HG02938 (cell line): ENCODE results near the gene DPM3.
"Not testable (repeated sequence)": the region's sequence is repeated elsewhere in the genome, so short reads cannot be mapped to it uniquely, and the experiment has no call there.

ENCODE experiments used
- ATAC-seq: cut with Tn5 transposase; IDR thresholded peaks from one replicate; pipeline ENCODE4 v1.9.1; 2021; ENCODE audit warnings: mild to moderate bottlenecking, moderate library complexity; ENCODE audit not compliant: unreplicated experiment

The DPM3 gene, protein sequence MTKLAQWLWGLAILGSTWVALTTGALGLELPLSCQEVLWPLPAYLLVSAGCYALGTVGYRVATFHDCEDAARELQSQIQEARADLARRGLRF

DNA sequence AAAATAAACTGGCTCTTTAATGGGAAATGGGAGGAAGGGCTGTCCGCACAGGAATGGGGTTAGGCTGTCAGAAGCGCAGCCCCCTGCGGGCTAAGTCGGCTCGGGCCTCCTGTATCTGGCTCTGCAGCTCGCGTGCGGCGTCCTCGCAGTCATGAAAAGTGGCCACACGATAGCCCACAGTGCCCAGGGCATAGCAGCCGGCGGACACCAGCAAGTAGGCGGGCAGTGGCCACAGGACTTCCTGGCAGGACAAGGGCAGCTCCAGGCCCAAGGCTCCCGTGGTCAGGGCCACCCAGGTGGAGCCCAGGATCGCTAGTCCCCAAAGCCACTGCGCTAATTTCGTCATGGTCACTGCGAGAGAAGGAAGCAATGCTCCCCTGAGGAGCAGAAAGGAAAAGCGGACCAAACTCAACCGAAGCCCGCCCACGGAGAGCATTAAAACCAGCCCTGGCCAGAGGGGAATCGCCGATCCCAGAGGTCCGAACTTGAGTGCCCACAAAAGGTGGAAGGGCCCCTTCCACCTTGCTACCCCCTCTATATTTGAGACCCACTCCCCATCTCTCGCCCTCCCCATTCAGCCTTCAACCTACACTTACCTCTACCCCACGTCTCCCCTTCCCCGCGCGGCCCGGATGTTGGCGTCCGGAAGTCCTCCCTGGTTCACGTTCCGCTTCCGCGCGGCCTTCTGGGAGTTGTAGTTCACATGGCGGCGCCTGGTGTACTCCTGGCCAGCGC, at the start of gene DPM3:
Gene DPM3 (minus strand): TSS at position 637 of the 735 bp plus-strand sequence. CDS start 291 bp downstream, at position 346.
- ATAC-seq: peak; percentile 58

DNA sequence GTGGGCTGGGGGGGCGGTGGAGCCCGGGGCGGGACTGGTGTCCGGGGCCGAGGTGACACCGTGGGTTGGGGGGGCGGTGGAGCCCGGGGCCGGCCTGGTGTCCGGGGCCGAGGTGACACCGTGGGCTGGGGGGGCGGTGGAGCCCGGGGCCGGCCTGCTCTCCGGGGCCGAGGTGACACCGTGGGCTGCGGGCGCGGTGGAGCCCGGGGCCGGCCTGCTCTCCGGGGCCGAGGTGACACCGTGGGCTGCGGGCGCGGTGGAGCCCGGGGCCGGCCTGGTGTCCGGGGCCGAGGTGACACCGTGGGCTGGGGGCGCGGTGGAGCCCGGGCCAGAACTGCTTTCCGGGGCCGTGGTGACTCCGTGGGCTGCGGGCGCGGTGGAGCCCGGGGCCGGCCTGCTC, 49.6 kb upstream of the DPM3 start:
- not testable (repeated sequence) for ATAC-seq

DNA sequence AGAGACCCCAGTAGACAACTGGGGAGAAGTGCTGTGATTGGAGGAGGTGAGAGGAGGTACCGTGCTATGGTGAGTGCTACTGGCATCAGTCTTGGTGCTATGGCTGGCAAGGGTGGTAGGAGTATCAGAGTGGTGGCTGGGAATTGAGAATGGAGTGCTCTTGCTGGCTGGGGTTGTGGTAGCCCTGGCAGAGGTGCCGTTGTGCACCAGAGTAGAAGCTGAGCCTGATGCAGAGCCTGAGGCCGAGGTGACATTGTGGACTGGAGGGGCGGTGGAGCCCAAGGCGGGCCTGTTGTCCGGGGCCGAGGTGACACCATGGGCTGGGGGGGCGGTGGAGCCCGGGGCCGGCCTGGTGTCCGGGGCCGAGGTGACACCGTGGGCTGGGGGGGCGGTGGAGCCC, 47.9 kb upstream of the DPM3 start:
- ATAC-seq: no peak

DNA sequence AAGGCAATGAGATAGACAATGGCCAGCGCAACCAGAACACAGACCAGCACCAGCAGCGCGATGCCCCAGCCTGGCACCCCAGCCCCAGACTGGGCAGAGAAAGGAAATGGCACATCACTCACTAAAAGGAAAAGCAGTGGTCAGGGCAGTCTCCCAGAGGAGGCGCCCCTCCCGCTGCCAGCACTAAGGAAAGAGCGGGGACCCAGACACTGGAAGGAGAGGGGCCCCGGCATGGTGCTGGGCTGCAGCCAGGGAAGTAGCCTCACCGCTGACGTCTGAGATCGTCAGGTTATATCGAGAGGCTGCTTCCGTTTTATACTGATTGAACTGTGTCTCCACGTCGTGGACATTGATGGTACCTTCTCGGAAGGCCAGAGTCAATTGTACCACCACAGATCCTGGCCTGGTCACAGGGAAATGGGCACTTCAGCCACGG, 47.1 kb upstream of the DPM3 start:
- no peak for ATAC-seq

DNA sequence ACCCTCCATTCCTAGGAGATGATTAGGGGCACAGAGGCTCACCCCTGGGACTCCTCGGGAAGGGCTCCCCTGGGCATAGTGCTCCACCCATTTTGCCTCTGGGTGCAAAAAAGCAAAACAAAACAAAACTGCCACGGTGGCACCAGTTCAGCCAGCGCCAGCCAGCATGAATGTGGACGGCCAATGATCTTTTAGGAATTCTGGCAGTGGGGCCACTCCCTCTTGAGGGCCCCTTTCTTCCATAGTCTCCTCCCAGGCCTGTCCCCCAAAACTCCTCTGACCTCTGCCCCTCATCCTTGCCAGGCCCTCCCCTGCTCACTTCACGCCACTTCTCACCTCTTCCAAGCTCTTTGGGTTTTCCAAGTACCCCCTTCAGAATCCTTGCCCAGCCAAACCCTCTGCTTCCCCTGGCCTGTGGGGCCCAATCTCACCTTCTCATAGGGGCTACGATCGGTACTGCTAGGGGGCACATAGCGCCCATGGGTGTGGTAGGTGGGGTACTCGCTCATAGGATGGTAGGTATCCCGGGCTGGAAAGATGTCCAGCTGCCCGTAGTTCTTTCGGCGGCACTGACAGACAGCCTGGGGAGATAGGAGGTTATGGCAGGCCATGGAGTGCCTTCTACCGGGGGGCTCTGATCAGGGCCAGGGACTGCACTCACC, 46.6 kb upstream of the DPM3 start:
- ATAC-seq: no peak

DNA sequence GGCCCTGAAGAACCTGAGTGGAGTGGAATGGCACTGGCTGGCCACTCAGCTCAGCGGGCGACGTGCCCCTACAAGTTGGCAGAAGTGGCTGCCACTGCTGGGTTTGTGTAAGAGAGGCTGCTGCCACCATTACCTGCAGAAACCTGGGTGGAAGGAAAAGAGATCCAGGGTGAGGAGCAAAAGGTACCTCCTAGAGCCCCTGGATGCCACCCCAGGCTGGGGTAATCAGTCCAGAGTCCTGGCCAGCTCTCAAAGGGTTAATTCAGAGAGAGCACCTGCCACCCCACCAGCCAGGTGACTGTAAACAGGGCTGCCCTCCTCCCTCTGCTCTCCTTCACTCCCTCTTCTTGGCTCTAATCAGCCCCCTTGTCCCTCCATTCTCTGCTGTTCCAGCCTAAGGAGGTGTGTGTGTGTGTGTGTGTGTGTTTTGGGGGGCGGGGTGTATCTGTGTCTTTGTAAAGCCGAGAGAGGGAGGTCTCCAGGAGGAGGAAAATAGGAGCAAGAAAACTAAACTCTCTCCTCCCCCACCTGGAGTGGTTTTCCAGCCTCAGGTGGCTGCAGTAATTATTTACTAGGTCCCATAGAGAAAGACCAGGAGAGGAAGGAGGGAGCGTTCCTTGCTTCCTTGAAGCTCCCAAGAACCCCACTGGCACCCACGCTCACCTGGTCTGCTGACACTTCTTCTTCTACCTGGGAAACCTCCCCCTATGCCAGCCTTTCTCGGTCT, 45.9 kb upstream of the DPM3 start:
- no peak for ATAC-seq

DNA sequence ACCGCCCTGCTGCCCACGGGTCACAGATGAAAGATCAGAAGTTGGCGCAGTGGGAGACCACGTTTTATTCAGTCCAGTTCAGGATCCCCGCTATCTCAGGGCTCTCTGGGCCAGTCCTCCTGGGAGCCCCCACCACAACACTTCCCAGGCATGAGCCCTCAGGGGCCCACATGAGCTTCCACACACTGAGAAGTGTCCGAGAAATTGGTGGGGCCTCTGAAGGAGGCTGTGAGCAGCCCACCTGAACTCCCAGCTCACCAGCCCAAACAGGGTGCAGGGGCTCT, 45.4 kb upstream of the DPM3 start:
- no peak for ATAC-seq

DNA sequence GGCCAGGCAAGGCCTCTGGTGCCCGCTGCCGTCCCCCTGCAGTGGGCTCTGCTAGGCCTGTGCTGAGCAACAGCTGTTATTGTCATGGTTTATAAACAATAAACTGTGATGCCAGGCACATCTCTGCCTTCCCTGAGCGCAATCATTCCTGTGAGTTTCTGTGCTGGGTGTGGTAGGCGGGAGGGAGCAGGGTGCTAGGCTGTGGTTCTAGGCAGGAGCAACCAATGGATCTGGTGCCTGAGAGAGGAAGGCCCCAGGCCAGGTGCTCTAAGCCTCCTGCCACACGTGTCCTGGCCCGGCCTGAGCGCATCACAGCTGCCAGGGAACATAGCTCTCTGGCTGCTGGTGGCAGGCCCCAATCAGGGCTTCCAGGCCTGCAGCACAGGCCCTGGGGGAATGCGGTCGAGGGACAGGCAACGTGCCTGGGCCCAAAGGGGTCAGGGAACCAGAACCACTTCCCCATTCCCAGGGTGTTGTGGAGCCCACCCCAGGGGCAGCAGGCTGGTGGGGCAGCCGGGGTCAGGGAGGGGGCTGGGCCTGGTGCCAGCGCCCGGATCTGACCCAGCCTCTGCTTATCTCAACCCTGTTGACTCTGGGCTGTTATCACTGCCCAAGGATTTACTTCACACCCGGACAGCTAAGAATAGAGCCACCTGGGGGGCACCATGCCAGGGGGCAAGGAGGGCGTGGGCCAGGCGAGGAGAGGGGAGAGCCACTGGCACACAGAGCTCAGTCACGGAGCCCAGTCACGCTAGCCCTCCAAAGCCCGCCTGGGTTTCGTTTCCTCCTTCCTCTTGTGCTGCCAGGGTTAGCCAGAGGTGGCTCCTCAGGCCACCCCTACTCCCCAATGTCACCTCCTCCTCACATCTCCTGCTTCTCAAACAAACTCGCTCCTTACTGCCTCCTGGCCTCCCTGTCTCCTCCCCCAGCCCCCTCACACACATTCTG, 44.8 kb upstream of the DPM3 start:
- ATAC-seq: peak; percentile 86

DNA sequence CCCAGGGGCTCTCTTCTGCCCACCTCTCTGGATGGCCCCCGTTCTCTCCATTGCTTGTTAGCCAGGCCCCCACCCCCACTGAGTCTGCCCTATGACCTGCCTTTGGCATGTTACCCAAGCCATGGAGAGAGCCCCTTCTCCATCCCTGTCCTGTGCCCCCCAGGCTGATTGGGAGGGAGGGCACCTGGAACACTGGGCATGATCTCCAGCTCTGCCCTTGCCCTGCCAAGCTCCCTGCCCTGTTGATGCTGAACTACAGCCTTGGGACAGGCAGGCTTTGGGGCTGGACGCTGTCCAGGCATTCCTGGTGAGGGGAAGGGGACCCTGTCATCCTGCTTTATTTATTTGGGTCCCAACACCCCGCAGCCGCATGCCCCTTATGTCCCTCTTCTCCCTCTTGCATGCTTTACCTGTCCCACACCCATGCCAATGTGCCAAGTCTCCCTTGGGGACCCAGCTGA, 44.0 kb upstream of the DPM3 start:
- ATAC-seq: no peak

DNA sequence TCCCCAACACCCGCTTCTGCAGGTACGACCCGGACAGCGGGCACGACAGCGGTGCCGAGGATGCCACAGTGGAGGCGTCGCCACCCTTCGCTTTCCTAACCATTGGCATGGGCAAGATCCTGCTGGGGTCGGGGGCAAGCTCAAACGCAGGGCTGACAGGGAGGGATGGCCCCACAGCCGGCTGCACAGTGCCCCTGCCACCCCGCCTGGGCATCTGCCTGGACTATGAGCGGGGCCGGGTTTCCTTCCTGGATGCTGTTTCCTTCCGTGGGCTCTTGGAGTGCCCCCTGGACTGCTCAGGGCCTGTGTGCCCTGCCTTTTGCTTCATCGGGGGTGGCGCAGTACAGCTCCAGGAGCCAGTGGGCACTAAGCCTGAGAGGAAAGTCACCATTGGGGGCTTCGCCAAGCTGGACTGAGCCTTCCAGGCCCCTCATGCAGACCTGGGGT, 43.5 kb upstream of the DPM3 start:
- no peak for ATAC-seq

DNA sequence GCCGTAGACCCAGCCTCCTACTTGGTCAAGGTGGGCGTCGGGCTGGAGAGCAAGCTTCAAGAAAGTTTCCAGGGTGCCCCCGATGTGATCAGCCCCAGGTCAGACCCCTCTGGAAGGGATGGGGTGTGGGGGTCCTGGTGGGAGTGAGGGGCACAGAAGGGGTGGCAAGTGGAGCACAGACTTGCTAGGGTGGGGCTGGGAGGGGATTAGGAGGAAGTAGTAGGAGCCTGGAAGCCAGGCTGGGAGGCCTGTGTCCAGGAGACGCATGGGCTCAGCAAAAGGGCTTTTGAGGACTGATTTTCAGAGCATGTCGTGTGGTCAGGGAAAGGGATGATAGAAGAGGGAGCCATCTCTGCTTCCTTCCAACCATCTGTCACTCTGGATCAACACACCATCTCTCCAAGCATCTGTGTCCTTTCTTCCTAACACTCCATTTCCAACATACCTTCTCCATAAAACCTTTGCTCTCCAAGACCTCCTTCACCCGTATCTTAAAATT, 41.8 kb upstream of the DPM3 start:
- no peak for ATAC-seq

DNA sequence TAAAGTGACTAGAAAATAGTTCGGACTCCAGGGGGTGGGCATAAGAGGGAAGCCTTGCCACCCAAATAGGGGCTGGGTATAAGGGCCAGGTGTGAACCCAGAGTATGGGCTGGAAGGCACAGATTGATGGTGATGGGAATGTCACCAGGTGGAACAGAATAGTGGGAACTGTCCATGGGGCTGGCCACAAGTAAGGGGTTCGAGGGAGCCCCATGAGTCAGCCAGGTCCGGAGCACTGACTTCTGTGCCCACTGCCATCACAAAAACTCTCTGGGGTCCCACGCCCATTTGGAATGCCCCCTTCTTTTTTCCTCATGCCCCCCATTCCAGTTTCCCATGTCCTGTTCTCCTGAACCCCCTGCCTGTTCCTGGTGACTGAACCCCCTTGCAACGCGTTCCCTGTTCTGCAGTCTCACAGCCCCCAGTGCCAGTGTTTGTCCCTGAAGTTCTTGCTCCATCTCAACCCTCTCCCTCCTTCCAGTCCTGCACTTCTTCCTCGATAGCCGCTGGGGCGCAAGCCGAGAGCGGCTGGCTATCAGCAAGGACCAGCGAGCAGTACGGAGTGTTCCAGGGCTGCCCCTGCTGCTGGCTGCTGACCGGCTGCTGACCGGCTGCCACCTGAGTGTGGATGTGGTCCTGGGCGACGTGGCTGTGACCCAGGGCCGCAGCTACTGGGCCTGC, 41.2 kb upstream of the DPM3 start:
- ATAC-seq: no peak

DNA sequence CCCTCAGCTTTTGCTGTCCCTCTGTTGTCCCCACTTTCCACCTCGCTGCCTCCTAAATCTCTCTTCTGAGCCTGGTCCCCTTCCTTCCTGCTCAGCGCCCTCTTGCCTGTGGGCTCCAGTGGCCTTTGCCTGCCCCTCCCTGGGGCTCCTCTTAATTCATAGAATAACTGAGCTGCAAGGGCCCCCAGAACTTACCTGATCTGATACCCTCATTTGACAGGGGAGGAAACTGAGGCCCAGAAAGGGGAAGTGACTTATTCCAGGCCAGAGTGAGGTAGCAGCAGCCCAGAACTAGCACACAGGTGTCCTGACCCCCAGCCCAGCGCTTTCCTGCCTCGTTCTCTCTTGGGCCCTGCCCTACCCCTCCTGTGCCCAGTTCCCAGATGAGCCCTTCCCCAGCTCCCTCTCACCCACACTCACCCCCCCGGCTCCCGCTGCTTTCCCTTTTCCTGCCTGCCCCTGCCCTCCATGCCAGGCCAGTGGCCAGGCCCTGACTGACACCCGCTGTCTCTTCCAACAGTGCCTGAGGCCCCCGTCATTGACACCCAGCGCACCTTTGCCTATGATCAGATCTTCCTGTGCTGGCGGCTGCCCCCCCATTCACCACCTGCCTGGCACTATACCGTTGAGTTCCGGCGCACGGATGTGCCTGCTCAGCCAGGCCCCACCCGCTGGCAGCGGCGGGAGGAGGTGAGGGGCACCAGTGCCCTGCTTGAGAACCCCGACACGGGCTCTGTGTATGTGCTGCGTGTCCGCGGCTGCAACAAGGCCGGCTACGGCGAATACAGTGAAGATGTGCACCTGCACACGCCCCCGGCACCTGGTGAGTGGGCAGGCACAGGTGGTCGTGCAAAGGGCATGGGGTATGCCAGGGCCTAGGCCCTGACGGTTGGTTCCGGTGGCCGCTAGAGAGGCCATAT, 39.0 kb upstream of the DPM3 start:
- ATAC-seq: no peak

DNA sequence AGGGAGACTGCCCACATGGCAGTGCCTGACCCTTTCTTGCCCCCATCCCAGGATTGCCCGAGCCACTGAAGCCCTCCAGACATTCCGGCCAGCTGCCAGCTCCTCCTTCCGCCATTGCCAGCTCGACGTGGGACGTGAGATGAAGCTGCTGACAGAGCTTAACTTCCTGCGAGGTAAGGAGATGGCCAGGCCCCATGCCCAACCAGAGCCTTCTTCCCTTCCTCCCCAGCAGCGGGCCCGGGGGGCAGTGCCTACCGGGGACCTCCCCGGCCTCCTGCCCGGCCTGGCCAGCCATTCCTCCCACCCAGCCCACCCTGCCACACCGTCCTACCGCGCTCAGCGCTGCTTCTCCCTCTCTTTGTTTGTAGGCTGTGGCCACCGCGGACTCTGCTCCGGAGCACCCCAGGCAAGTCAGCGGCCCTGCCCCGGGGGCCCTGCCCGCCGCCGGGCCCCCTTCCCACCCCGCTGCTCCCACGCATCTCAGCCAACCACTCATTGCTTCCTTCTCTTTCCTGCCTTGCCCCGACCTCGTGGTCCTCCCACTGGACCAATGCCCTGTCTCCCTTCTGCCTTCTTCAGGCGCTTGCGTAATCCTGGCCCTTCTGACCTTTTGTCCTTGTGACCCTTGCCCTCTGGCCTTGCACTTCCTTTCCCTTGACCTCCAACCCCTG, 38.2 kb upstream of the DPM3 start:
- ATAC-seq: no peak

DNA sequence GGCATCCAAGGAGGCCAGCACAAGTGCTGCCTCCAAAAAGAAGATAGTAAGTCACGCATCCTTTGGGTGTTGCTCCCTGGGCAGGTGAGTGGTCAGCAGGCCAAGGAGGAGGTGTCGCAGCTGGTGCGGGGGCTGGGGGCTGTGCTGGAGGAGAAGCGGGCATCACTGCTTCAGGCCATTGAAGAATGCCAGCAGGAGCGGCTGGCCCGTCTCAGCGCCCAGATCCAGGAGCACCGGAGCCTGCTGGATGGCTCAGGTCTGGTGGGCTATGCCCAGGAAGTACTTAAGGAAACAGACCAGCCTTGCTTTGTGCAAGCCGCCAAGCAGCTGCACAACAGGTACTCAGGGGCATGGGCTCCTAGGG, 37.6 kb upstream of the DPM3 start:
- ATAC-seq: no peak

DNA sequence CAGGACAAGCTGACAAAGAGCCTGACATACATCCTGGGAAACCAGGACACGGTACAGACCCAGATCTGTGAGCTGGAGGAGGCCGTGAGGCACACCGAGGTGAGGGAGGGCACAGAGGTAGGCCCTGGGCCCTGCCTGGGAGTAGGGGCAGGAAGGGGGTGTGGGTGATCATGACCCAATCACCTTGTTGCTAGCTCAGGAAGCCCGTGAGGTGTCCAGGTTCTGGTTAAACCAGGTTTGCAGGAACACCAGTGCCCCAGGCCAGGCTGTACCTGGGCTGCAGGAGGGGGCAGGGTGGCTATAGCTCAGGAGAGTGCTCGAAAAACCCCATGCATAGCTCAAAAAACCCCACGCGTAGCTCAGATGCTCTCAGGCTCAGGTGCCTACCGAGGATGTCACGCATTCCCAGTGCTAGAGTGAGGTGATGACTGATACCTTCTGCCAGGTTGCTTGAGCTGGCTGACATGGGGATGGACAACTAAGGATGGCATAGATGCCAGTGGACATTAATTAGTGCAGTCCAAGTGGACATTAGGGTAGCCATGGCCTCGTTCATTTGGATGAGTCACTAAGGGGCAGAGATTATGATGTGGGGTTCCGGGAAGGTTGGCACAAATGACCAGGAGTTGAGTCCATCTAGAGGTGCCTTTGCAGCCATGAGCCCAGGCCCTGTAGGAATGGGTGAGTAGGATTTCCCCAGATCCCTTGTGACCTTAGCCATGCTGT, 37.0 kb upstream of the DPM3 start:
- no peak for ATAC-seq

DNA sequence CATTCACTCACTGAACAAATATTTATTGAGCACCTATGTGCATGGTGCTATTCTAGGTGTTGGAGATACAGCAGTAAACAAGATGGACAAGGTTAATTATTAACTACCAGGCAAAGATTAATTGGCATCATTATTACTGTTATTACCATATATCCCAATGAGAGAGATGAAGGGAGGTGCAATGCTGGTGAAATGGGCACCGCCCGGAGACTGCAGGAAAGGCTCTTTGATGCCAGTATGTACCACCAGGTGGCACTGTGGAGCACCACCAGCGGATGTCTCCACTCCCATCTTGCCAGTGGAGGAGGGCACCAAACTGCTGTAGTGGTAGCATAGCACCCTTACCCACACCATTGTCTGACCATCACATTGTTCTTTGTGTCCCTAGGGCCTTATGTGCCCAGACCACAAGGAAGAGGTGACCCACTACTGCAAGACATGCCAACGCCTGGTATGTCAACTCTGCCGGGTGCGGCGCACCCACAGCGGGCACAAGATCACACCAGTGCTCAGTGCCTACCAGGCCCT, 36.3 kb upstream of the DPM3 start:
- no peak for ATAC-seq
